ENCODE measurements around the gene JARID2. TPM values are rescaled to one million over a fixed set of nuclear protein-coding genes. Genes with fewer than 3 reads are reported as not detected.

Gene JARID2
- total and polyA plus RNA-seq, 2 of the 8 experiments (the other 6 are each of a cell fraction or from before 2014, with no cell fraction given): 60.1 to 239 TPM

- H3K9ac ChIP-seq (replicated peaks in 1 of 4; ENCODE audit: extremely low read depth in 1 of 4, low read depth in 3 of 4, low read length in 3 of 4): no peak overlapping the region
- H2BK5ac ChIP-seq (ENCODE audit: low read depth, low read length): no peak overlapping the region
- POLR2A ChIA-PET (ENCODE audit: partially characterized antibody): no interaction called here
- CTCF ChIA-PET (ENCODE audit: partially characterized antibody): interaction anchor here (0.6 to 1.1 kb wide), 2 partner anchors 17 to 1141 kb away, joined by 3 read pairs; no protein-coding TSS in a partner anchor
- no peak overlapping the region for H3K18ac ChIP-seq (ENCODE audit: extremely low read depth, low read length)
- H2AFZ ChIP-seq (ENCODE audit: low read length): no peak overlapping the region
- no peak overlapping the region for H2BK15ac ChIP-seq (ENCODE audit: low read length)
- no peak overlapping the region for H4K5ac ChIP-seq (ENCODE audit: insufficient read length, low read depth, low read length)
- H3K4ac ChIP-seq (replicated peaks; ENCODE audit: insufficient read length, low read depth, low read length): no peak overlapping the region
- H2BK12ac ChIP-seq (ENCODE audit: low read depth, low read length): no peak overlapping the region
- H3K27ac ChIP-seq (ENCODE audit: low read depth, low read length): no peak overlapping the region
- no peak overlapping the region for H3K4me3 ChIP-seq (ENCODE audit: extremely low read depth in 1 of 4, insufficient read depth in 2 of 4, low read depth in 3 of 4, low read length in 4 of 4)
- TF ChIP-seq KDM5A (IDR thresholded peaks at IDR 0.05; ENCODE audit: low read length) (no peak), TCF12 (IDR thresholded peaks at IDR 0.05; ENCODE audit: low read depth, low read length) (no peak), FOSL1 (IDR thresholded peaks at IDR 0.05; ENCODE audit: insufficient read depth, low read depth, low read length) (no peak), JUN (IDR thresholded peaks at IDR 0.05; ENCODE audit: low read depth, low read length) (no peak), EGR1 (IDR thresholded peaks at IDR 0.05; ENCODE audit: borderline replicate concordance, low read depth, low read length) (no peak)
- no peaks in the 10 kb centered on the region; the same call in 1 of the 2 replicates for H3K23me2 ChIP-seq (ENCODE audit: low read depth, low read length)
- no peak overlapping the region for H3K14ac ChIP-seq (ENCODE audit: insufficient read length)
- H4K91ac ChIP-seq (replicated peaks; ENCODE audit: insufficient read length, low read length): no peak overlapping the region
- no peak overlapping the region for H3K23ac ChIP-seq (ENCODE audit: insufficient read length)
- H3K79me2 ChIP-seq (ENCODE audit: control insufficient read depth in 1 of 2, insufficient read depth in 2 of 2, low read length in 2 of 2): peaks cover 94 to 100% of the 10 kb centered on the region in 2 experiments
- no peak overlapping the region for H2BK120ac ChIP-seq (replicated peaks; ENCODE audit: low read depth, low read length)
- DNase-seq (ENCODE audit: low read depth in 1 of 2, low spot score in 2 of 2): no peak
- no peak for FAIRE-seq
- no peaks in the 10 kb centered on the region for H3K9me3 ChIP-seq (ENCODE audit: insufficient read depth in 2 of 2, low read depth in 1 of 2, low read length in 1 of 2)
- peaks cover 10% of the 10 kb centered on the region; the same call in 1 of the 2 replicates for H3K79me1 ChIP-seq (ENCODE audit: low read depth, low read length)
- no peak overlapping the region for H4K8ac ChIP-seq (ENCODE audit: extremely low read depth, insufficient read depth, low read length)
- peaks cover 48 to 65% of the 10 kb centered on the region in 2 experiments for H4K20me1 ChIP-seq (replicated peaks in 1 of 2; ENCODE audit: control insufficient read depth in 1 of 2, insufficient read depth in 2 of 2, low read length in 2 of 2)
- H2BK20ac ChIP-seq (ENCODE audit: low read length): no peak overlapping the region
- H3K36me3 ChIP-seq (ENCODE audit: control insufficient read depth in 2 of 4, insufficient read depth in 4 of 4, low read length in 3 of 4): peaks cover 0 to 7% (median 2%) of the 10 kb centered on the region in 4 experiments; a peak in 2 of 8 replicates
- H3K56ac ChIP-seq (replicated peaks; ENCODE audit: insufficient read length, low read depth, low read length): no peak overlapping the region
- WGBS, 2 experiments (ENCODE audit: extremely low coverage in 1 of 2, insufficient coverage in 1 of 2, insufficient read length in 1 of 2, insufficient replicate concordance in 2 of 2, low coverage in 1 of 2, low lambda C conversion rate in 2 of 2, missing lambda C conversion rate in 1 of 2): 92% methylated on average over 2 of the region's 2 CpGs; no CpG with 5 or more reads in 1 of the 2 experiments
- H3K4me1 ChIP-seq (replicated peaks in 1 of 4; ENCODE audit: control insufficient read depth in 3 of 4, insufficient read depth in 4 of 4, low read length in 3 of 4): peaks cover 27 to 48% (median 48%) of the 10 kb centered on the region in 4 experiments
- no peak overlapping the region for H2AK5ac ChIP-seq (ENCODE audit: low read depth, low read length)
- H3K27me3 ChIP-seq (replicated peaks in 1 of 4; ENCODE audit: control insufficient read depth in 3 of 4, extremely low read depth in 1 of 4, insufficient read depth in 3 of 4, low read length in 3 of 4): no peaks in the 10 kb centered on the region
- peak overlapping the region in 1 of 2 experiments; percentile 74; a peak in 1 of 4 replicates for H3K4me2 ChIP-seq (ENCODE audit: insufficient read depth in 1 of 2, low read depth in 2 of 2, low read length in 2 of 2)
Measured at GRCh38 chr6:15270402-15270801, 24.5 kb downstream of the JARID2 start.
